Neural crest cell (in vitro differentiated cells): ENCODE measurements around the gene ZSWIM8. TPM values are rescaled to one million over a fixed set of nuclear protein-coding genes. Genes with fewer than 3 reads are reported as not detected.
"Not testable (repeated sequence)": the region's sequence is repeated elsewhere in the genome, so short reads cannot be mapped to it uniquely, and the experiment has no call there.

Source experiments
- DNase-seq: peaks from one replicate; pipeline ENCODE4 v3.0.0; 2021; ENCODE audit warnings: low read depth, mixed read lengths, low spot score
- H3K27ac Mint-ChIP-seq: one replicate; pipeline ENCODE4 v1.8.0; 2021; ENCODE audit warnings: mild to moderate bottlenecking, mixed read lengths; ENCODE audit not compliant: unreplicated experiment
- H3K27me3 Mint-ChIP-seq: 2 replicates; pipeline ENCODE4 v1.8.0; 2021; ENCODE audit warnings: low read depth, mild to moderate bottlenecking, mixed read lengths
- H3K36me3 Mint-ChIP-seq: 2 replicates; pipeline ENCODE4 v1.8.0; 2021; ENCODE audit warnings: low read depth, mild to moderate bottlenecking, mixed read lengths
- H3K4me1 Mint-ChIP-seq: 2 replicates; pipeline ENCODE4 v1.8.0; 2021; ENCODE audit warnings: mixed read lengths
- H3K4me3 Mint-ChIP-seq: one replicate; pipeline ENCODE4 v1.8.0; 2021; ENCODE audit warnings: mild to moderate bottlenecking, mixed read lengths
- H3K9me3 Mint-ChIP-seq: 2 replicates; pipeline ENCODE4 v1.8.0; 2021; ENCODE audit warnings: mixed read lengths
- total RNA-seq: library from RNA; stranded (reverse); gene quantifications from 2 replicates; pipeline ENCODE4 v1.2.1, GENCODE V29; 2021
- TF ChIP-seq, protein P1 (sequence below): fragments of 200-600 bp; sonication (generic); conservative IDR thresholded peaks from 2 replicates; pipeline ENCODE4 v1.5.0; 2021; ENCODE audit warnings: antibody characterized with exemption, mild to moderate bottlenecking

ZSWIM8 gene
- total RNA-seq, 1 donor from 2014 or later = 74.9 TPM

- Mint-ChIP-seq H3K36me3 (peaks cover 3% of the 10 kb centered on the region), H3K27ac (no peak overlapping the region), H3K4me3 (no peak overlapping the region), H3K27me3 (no peaks in the 10 kb centered on the region), H3K9me3 (no peaks in the 10 kb centered on the region), H3K4me1 (no peaks in the 10 kb centered on the region)
- TF ChIP-seq, protein P1, sequence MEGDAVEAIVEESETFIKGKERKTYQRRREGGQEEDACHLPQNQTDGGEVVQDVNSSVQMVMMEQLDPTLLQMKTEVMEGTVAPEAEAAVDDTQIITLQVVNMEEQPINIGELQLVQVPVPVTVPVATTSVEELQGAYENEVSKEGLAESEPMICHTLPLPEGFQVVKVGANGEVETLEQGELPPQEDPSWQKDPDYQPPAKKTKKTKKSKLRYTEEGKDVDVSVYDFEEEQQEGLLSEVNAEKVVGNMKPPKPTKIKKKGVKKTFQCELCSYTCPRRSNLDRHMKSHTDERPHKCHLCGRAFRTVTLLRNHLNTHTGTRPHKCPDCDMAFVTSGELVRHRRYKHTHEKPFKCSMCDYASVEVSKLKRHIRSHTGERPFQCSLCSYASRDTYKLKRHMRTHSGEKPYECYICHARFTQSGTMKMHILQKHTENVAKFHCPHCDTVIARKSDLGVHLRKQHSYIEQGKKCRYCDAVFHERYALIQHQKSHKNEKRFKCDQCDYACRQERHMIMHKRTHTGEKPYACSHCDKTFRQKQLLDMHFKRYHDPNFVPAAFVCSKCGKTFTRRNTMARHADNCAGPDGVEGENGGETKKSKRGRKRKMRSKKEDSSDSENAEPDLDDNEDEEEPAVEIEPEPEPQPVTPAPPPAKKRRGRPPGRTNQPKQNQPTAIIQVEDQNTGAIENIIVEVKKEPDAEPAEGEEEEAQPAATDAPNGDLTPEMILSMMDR = no peak
- DNase-seq = no peak
Measured at GRCh38 chr10:73823391-73823790, 38.0 kb downstream of the ZSWIM8 start.

DNA sequence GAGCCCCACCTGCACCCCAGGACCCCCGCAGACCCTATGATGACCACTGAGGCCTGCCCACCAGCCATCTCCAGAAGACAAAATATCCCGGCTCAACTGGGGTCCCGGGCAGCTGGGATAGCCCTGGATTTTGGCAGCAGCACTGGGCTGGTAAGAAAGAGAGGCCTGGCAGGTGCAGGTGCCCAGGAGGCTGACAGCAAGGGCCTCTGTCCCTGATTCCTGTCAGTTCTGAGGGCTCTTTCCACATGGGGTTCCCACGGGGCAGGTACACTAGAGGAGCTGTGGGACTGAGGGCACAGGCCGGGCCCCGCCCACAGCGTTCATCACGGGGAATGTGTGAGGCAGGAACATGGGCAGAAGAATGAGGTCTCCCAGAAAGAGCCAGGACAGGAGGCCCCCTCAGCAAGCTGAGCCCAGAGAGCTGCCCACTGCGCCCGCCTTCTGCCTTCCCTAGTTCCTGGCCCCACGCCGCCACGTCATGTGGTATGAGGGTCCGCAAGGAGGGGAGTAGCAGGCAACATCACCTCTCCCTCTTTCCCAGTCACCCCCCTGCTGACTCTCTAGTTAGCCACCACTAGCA lies 38.8 kb downstream of the ZSWIM8 start:
- no peak for DNase-seq
- Mint-ChIP-seq H3K4me1 (no peaks in the 10 kb centered on the region), H3K9me3 (no peaks in the 10 kb centered on the region), H3K27ac (no peak overlapping the region), H3K27me3 (no peaks in the 10 kb centered on the region), H3K36me3 (peaks cover 3% of the 10 kb centered on the region), H3K4me3 (no peak overlapping the region)
- TF ChIP-seq, protein P1 = no peak

- H3K9me3 Mint-ChIP-seq = no peaks in the 10 kb centered on the region
- H3K27me3 Mint-ChIP-seq = no peaks in the 10 kb centered on the region
- peaks cover 1% of the 10 kb centered on the region for H3K36me3 Mint-ChIP-seq
- no peak for DNase-seq
- no peak overlapping the region for H3K27ac Mint-ChIP-seq
- H3K4me3 Mint-ChIP-seq = no peak overlapping the region
- TF ChIP-seq, protein P1 = no peak
- H3K4me1 Mint-ChIP-seq = no peaks in the 10 kb centered on the region
Measured at GRCh38 chr10:73827346-73828089, 42.1 kb downstream of the ZSWIM8 start.

GRCh38 chr10:73828161-73828560 lies 42.8 kb downstream of the ZSWIM8 start:
- Mint-ChIP-seq H3K4me1 (no peaks in the 10 kb centered on the region), H3K27me3 (no peaks in the 10 kb centered on the region), H3K4me3 (no peak overlapping the region), H3K9me3 (no peaks in the 10 kb centered on the region), H3K27ac (no peak overlapping the region), H3K36me3 (no peaks in the 10 kb centered on the region)
- TF ChIP-seq, protein P1 = no peak
- DNase-seq = no peak

DNA sequence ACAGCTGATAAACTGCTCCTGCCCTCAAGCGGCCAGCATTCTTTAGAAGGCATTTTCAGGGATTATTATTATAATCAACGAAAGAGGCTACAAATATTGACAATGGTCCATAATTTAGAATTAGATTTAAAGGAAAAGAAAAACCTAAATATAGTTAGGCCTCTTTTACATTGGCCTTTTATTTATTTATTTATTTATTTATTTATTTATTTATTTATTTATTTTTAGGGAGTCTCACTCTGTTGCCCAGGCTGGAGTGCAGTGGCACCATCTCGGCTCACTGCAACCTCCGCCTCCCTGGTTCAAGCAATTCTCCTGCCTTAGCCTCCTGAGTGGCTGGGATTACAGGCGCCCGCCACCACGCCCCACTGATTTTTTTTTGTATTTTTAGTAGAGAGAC lies 43.7 kb downstream of the ZSWIM8 start:
- DNase-seq, H3K4me3 Mint-ChIP-seq, H3K27ac Mint-ChIP-seq, H3K27me3 Mint-ChIP-seq, H3K4me1 Mint-ChIP-seq, H3K9me3 Mint-ChIP-seq, H3K36me3 Mint-ChIP-seq: not testable (repeated sequence)

GRCh38 chr10:73836427-73836980 lies 51.1 kb downstream of the ZSWIM8 start:
- H3K9me3 Mint-ChIP-seq = no peaks in the 10 kb centered on the region
- H3K4me3 Mint-ChIP-seq = no peak overlapping the region
- no peaks in the 10 kb centered on the region for H3K27me3 Mint-ChIP-seq
- TF ChIP-seq, protein P1 = no peak
- H3K36me3 Mint-ChIP-seq = no peaks in the 10 kb centered on the region
- no peak for DNase-seq
- peaks cover 14% of the 10 kb centered on the region for H3K4me1 Mint-ChIP-seq
- no peak overlapping the region for H3K27ac Mint-ChIP-seq
